GM12874 (cell line): ENCODE results near the gene KRT35.

Experiments
- TF ChIP-seq, protein P1 (sequence below): IDR thresholded peaks from 2 replicates; pipeline ENCODE4 v1.5.1; 2011; ENCODE audit warnings: low read depth, mild to moderate bottlenecking, control low read depth, low read length, moderate library complexity; ENCODE audit not compliant: insufficient read depth

KRT35 gene

GRCh38 chr17:41448506-41448905 lies 32.4 kb downstream of the KRT35 start:
- TF ChIP-seq, protein P1, sequence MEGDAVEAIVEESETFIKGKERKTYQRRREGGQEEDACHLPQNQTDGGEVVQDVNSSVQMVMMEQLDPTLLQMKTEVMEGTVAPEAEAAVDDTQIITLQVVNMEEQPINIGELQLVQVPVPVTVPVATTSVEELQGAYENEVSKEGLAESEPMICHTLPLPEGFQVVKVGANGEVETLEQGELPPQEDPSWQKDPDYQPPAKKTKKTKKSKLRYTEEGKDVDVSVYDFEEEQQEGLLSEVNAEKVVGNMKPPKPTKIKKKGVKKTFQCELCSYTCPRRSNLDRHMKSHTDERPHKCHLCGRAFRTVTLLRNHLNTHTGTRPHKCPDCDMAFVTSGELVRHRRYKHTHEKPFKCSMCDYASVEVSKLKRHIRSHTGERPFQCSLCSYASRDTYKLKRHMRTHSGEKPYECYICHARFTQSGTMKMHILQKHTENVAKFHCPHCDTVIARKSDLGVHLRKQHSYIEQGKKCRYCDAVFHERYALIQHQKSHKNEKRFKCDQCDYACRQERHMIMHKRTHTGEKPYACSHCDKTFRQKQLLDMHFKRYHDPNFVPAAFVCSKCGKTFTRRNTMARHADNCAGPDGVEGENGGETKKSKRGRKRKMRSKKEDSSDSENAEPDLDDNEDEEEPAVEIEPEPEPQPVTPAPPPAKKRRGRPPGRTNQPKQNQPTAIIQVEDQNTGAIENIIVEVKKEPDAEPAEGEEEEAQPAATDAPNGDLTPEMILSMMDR, result no peak

DNA sequence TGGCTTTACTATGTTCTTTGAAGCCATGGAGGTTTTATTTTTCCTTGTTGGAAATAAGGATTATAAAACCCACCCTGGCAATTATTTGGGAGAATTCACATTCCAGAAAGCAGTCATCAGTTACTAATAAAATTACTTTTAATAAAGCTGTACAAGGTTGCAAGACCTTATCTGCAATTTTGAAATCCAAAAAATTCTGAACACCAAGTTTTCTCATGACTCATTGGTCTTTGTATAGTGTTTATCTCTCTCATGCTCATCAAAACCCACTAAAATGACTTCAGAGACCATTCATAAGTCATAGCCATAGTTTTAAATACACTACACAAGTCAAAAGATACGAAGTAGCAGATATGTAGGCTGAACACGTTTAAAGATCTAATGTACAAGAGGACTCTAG lies 34.1 kb downstream of the KRT35 start:
- TF ChIP-seq, protein P1, result no peak

- TF ChIP-seq, protein P1, result no peak
Observed at GRCh38 chr17:41444640-41445039, 36.3 kb downstream of the KRT35 start.

- TF ChIP-seq, protein P1, result no peak
Observed at GRCh38 chr17:41444186-41444585, 36.8 kb downstream of the KRT35 start.

DNA sequence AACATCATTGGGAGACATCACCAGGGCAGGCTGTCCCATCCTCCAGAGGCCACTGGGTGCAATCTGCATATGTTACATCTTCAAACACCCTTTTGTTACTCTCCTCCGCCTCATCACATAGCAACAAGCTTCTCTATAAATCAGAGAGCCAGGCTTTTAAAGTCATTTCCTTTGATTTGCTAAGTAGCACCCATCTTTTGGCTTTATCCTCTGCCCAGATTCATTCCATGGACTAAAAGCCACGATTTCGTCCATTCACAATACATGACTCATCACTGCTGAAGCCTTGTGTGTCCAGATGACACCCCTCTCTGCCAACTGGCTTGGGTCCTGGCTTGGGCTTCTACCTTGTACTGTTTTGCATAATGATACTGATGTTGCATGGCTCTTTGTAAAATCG lies 38.2 kb downstream of the KRT35 start:
- TF ChIP-seq, protein P1, result no peak

GRCh38 chr17:41440531-41441033 lies 40.4 kb downstream of the KRT35 start, which contains the start of gene KRT38:
KRT38 (minus strand) TSS chr17:41440983; CDS start chr17:41440921, 62 bp downstream.
- TF ChIP-seq, protein P1, result no peak

GRCh38 chr17:41439375-41439774 lies 41.6 kb downstream of the KRT35 start:
- TF ChIP-seq, protein P1, result no peak
